ENCODE results near the gene PRR12. TPM values are rescaled to one million over a fixed set of nuclear protein-coding genes. Genes with fewer than 3 reads are reported as not detected.

Gene PRR12
- total RNA-seq, 4 donors from 2014 or later = 12.2 to 54.7 (median 30.0) TPM

DNA sequence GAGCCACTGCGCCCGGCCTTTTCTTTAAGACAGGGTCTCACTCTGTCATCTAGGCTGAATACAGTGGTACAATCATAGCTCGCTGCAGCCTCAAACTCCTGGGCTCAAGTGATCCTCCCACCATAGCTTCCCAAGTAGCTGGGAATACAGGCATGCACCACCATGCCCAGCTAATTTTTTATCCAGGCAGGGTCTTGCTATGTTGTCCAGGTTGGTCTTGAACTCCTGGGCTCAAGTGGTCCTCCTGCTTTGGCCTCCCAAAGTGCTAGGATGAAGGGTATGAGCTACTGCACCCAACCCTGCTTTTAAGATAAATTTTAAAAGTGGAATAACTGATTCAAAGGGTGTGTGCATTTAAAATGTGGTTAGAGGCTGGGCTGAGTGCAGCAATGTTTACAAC, 24.7 kb upstream of the PRR12 start:
- DNase-seq = no peak
- Histone ChIP-seq H3K36me3 (no peaks in the 10 kb centered on the region), H3K27me3 (no peaks in the 10 kb centered on the region), H3K27ac (peak overlapping the region in 3 of 4 donors; percentile 79 to 92 (median 85)), H3K4me1 (peaks cover 20 to 100% (median 81%) of the 10 kb centered on the region in 4 donors), H3K9me3 (no peaks in the 10 kb centered on the region), H3K4me3 (no peak overlapping the region)
- in situ Hi-C loops (cut with MboI; ENCODE audit: low pct_ligation_motif_present in 1 of 4, low pct_unique_long_range_greater_than_20kb in 1 of 4, low sequenced_read_pairs in 3 of 4) = no loop called here
- intact Hi-C loops (cut with DNase I; ENCODE audit: low total_unique reads) = no loop called here
- TF ChIP-seq, protein P1, sequence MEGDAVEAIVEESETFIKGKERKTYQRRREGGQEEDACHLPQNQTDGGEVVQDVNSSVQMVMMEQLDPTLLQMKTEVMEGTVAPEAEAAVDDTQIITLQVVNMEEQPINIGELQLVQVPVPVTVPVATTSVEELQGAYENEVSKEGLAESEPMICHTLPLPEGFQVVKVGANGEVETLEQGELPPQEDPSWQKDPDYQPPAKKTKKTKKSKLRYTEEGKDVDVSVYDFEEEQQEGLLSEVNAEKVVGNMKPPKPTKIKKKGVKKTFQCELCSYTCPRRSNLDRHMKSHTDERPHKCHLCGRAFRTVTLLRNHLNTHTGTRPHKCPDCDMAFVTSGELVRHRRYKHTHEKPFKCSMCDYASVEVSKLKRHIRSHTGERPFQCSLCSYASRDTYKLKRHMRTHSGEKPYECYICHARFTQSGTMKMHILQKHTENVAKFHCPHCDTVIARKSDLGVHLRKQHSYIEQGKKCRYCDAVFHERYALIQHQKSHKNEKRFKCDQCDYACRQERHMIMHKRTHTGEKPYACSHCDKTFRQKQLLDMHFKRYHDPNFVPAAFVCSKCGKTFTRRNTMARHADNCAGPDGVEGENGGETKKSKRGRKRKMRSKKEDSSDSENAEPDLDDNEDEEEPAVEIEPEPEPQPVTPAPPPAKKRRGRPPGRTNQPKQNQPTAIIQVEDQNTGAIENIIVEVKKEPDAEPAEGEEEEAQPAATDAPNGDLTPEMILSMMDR (IDR thresholded peaks at IDR 0.05) = no peak
- TF ChIP-seq POLR2A (IDR thresholded peaks at IDR 0.05) = no peak
- TF ChIP-seq POLR2AphosphoS5 (IDR thresholded peaks at IDR 0.05) = no peak
- no peak for TF ChIP-seq EP300 (IDR thresholded peaks at IDR 0.05; ENCODE audit: low read depth)
- WGBS, 2 donors (ENCODE audit: low coverage in 1 of 2) = 97% methylated on average over 3 of the region's 3 CpGs; no CpG with 5 or more reads in 1 of the 2 donors

DNA sequence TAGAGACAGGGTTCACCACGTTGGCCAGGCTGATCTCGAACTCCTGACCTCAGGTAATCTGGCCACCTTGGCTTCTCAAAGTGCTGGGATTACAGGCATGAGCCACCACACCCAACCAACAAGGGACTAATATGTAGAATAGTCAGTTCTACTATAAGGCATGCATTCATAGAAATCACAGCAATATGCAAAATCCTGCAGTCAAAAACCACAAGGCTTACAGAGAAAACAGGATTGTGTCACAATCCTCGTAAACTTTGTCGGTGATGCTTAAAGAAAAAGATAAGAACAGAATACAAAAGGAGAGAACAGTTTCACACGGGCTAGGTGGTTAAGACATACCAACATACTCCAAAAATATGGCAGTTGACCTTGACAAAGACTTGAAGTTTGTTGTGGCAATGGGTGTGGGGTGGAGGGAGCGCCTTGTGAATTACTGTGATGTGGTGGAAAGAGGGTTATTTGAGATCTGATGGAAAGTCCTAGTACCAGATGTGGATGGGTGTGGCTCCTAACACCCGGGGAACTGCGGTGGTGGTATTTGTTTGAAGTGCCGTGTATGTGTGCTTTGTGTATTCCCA, 23.0 kb upstream of the PRR12 start:
- H3K36me3 ChIP-seq = no peaks in the 10 kb centered on the region
- peaks cover 20 to 90% (median 71%) of the 10 kb centered on the region in 4 donors for H3K4me1 ChIP-seq
- H3K9me3 ChIP-seq = no peaks in the 10 kb centered on the region
- in situ Hi-C loops (cut with MboI; ENCODE audit: low pct_ligation_motif_present in 1 of 4, low pct_unique_long_range_greater_than_20kb in 1 of 4, low sequenced_read_pairs in 3 of 4) (no loop called here), intact Hi-C loops (cut with DNase I; ENCODE audit: low total_unique reads) (no loop called here)
- H3K4me3 ChIP-seq = no peak overlapping the region
- WGBS, 2 donors (ENCODE audit: low coverage in 1 of 2) = 25 to 45% methylated on average over 2 to 9 of the region's 9 CpGs
- peak overlapping the region; percentile 77 to 92 (median 82) for H3K27ac ChIP-seq
- peak; percentile 57 for DNase-seq
- TF ChIP-seq POLR2AphosphoS5 (IDR thresholded peaks at IDR 0.05) (peak in 2 of 3 donors; percentile 22 to 41), POLR2A (IDR thresholded peaks at IDR 0.05) (no peak), EP300 (IDR thresholded peaks at IDR 0.05; ENCODE audit: low read depth) (no peak)
- TF ChIP-seq, protein P1 (IDR thresholded peaks at IDR 0.05) = no peak
- H3K27me3 ChIP-seq = no peaks in the 10 kb centered on the region

DNA sequence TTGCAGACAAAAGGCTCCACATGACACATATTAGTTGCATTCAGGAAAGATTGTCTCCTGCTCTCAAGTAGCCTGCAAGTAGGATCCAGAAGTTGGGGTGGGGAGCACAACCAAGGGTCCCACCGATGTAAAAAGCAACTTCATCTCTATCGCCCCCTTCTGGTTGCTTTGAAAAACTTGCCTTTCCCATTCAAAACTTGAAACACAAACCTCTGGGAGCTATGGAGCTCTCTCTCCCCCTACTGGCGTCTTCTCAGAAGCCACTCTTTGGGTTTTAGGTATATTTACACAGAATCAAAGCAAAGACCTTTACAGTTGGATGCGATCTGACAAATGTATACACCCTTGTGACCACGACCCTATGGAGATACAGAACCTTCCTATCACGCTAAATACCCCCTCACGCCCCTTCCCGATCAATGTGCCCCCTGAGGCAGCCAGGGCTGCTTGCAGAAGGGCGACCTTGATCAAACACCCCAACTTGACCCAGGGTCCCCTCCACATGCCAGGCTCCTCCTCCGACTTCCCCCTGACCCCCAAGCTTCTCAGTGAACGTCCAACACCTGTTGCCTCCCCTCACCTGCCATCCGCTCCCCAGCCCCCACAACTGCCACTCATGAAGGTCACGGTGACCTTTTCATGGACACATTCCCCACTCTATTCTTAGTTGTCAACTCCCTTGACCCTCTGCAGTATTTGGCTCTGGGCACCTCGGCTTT, 20.7 kb upstream of the PRR12 start:
- no peaks in the 10 kb centered on the region for H3K36me3 ChIP-seq
- in situ Hi-C loops (cut with MboI; ENCODE audit: low pct_ligation_motif_present in 1 of 4, low pct_unique_long_range_greater_than_20kb in 1 of 4, low sequenced_read_pairs in 3 of 4) = loop anchor here in 1 of 4 donors (10.0 kb wide), 1 partner anchor 105 kb away; the partner anchor contains the start of gene PRMT1
- H3K27ac ChIP-seq = peak overlapping the region; percentile 77 to 92 (median 82)
- H3K4me3 ChIP-seq = no peak overlapping the region
- H3K27me3 ChIP-seq = no peaks in the 10 kb centered on the region
- TF ChIP-seq EP300 (IDR thresholded peaks at IDR 0.05; ENCODE audit: low read depth) (no peak), POLR2AphosphoS5 (IDR thresholded peaks at IDR 0.05) (no peak)
- TF ChIP-seq, protein P1 (IDR thresholded peaks at IDR 0.05) = peak; percentile 95 to 100 (median 99)
- no peaks in the 10 kb centered on the region for H3K9me3 ChIP-seq
- WGBS, 2 donors (ENCODE audit: low coverage in 1 of 2) = 26 to 28% methylated on average over 12 to 14 of the region's 14 CpGs
- peak; percentile 73 for DNase-seq
- intact Hi-C loops (cut with DNase I; ENCODE audit: low total_unique reads) = no loop called here
- H3K4me1 ChIP-seq = peaks cover 17 to 66% (median 53%) of the 10 kb centered on the region in 4 donors

DNA sequence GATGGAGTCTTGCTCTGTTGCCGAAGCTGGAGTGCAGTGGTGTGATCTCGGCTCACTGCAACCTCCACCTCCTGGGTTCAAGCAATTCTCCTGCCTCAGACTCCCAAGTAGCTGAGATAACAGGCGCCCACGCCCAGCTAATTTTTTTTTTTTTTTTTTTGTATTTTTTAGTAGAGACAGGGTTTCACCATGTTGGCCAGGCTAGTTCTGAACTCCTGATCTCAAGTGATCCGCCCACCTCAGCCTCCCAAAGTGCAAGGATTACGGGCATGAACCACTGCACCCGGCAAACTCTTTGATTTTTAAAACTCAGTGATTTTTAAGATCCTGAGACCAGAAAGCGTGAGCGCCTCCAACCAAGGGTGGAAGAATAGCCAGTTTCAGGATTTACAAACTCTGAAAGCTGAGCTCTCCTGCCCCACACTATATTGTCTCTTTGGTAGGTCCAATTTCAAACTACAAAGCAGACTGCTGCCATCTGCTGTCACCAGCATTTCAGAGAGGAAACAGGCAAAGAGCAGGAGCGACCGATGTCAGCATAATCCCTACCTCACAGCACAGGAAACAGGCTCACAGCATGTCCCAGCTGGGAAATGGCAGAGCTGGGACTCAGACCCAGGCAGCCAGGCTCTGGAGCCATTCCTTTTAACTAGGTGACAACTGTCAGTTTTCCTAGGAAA, 19.8 kb upstream of the PRR12 start:
- peak; percentile 68 for DNase-seq
- H3K36me3 ChIP-seq = peaks cover 0 to 7% (median 2%) of the 10 kb centered on the region in 4 donors
- H3K27ac ChIP-seq = peak overlapping the region; percentile 52 to 92 (median 81)
- intact Hi-C loops (cut with DNase I; ENCODE audit: low total_unique reads) = no loop called here
- H3K9me3 ChIP-seq = no peaks in the 10 kb centered on the region
- H3K27me3 ChIP-seq = no peaks in the 10 kb centered on the region
- 47 to 67% methylated on average over 3 to 11 of the region's 11 CpGs for WGBS, 2 donors (ENCODE audit: low coverage in 1 of 2)
- TF ChIP-seq, protein P1 (IDR thresholded peaks at IDR 0.05) = peak in 4 of 5 experiments; percentile 26 to 42 (median 32)
- no peak for TF ChIP-seq EP300 (IDR thresholded peaks at IDR 0.05; ENCODE audit: low read depth)
- TF ChIP-seq POLR2AphosphoS5 (IDR thresholded peaks at IDR 0.05) = no peak
- TF ChIP-seq POLR2A (IDR thresholded peaks at IDR 0.05) = no peak
- in situ Hi-C loops (cut with MboI; ENCODE audit: low pct_ligation_motif_present in 1 of 4, low pct_unique_long_range_greater_than_20kb in 1 of 4, low sequenced_read_pairs in 3 of 4) = loop anchor here in 1 of 4 donors (10.0 kb wide), 1 partner anchor 104 kb away; the partner anchor contains the start of gene PRMT1
- no peak overlapping the region for H3K4me3 ChIP-seq
- H3K4me1 ChIP-seq = peaks cover 11 to 58% (median 45%) of the 10 kb centered on the region in 4 donors
